ENCODE measurements around the gene EOLA1.
"Not testable (repeated sequence)": the region's sequence is repeated elsewhere in the genome, so short reads cannot be mapped to it uniquely, and the experiment has no call there.

The EOLA1 gene

GRCh38 chrX:149502923-149503322, 37.9 kb upstream of the EOLA1 start:
- not testable (repeated sequence) for H3K9ac ChIP-seq (ENCODE audit: low read depth in 1 of 2, low read length in 2 of 2); H3K9me3 ChIP-seq (ENCODE audit: control insufficient read depth in 2 of 2, low read length in 2 of 2); H3K4me1 ChIP-seq (ENCODE audit: control insufficient read depth in 2 of 2, insufficient read depth in 2 of 2, low read length in 2 of 2); H3K27ac ChIP-seq (ENCODE audit: low read depth in 2 of 2, low read length in 2 of 2); H3K4me3 ChIP-seq (ENCODE audit: low read length in 2 of 2); H3K27me3 ChIP-seq (ENCODE audit: control insufficient read depth in 2 of 2, insufficient read depth in 2 of 2, low read length in 2 of 2)
- H3K36me3 ChIP-seq (ENCODE audit: control insufficient read depth in 2 of 2, insufficient read depth in 2 of 2, low read length in 2 of 2) = peaks cover 7 to 23% of the 10 kb centered on the region in 2 donors

GRCh38 chrX:149503446-149503845, 37.4 kb upstream of the EOLA1 start:
- not testable (repeated sequence) for H3K4me3 ChIP-seq (ENCODE audit: low read length in 2 of 2); H3K27me3 ChIP-seq (ENCODE audit: control insufficient read depth in 2 of 2, insufficient read depth in 2 of 2, low read length in 2 of 2); H3K9ac ChIP-seq (ENCODE audit: low read depth in 1 of 2, low read length in 2 of 2); H3K27ac ChIP-seq (ENCODE audit: low read depth in 2 of 2, low read length in 2 of 2); H3K4me1 ChIP-seq (ENCODE audit: control insufficient read depth in 2 of 2, insufficient read depth in 2 of 2, low read length in 2 of 2); H3K9me3 ChIP-seq (ENCODE audit: control insufficient read depth in 2 of 2, low read length in 2 of 2)
- H3K36me3 ChIP-seq (ENCODE audit: control insufficient read depth in 2 of 2, insufficient read depth in 2 of 2, low read length in 2 of 2) = peaks cover 5 to 19% of the 10 kb centered on the region in 2 donors

GRCh38 chrX:149504226-149504914, 36.4 kb upstream of the EOLA1 start:
- Histone ChIP-seq H3K4me3 (ENCODE audit: low read length in 2 of 2) (peak overlapping the region; percentile 62 to 73), H3K9ac (ENCODE audit: low read depth in 1 of 2, low read length in 2 of 2) (peak overlapping the region; percentile 70 to 75), H3K27me3 (ENCODE audit: control insufficient read depth in 2 of 2, insufficient read depth in 2 of 2, low read length in 2 of 2) (peaks cover 3% of the 10 kb centered on the region in 2 donors), H3K27ac (ENCODE audit: low read depth in 2 of 2, low read length in 2 of 2) (peak overlapping the region; percentile 75 to 87), H3K4me1 (ENCODE audit: control insufficient read depth in 2 of 2, insufficient read depth in 2 of 2, low read length in 2 of 2) (peaks cover 0 to 7% of the 10 kb centered on the region in 2 donors), H3K36me3 (ENCODE audit: control insufficient read depth in 2 of 2, insufficient read depth in 2 of 2, low read length in 2 of 2) (peaks cover 5 to 19% of the 10 kb centered on the region in 2 donors), H3K9me3 (ENCODE audit: control insufficient read depth in 2 of 2, low read length in 2 of 2) (no peaks in the 10 kb centered on the region)

GRCh38 chrX:149504915-149505651, 35.7 kb upstream of the EOLA1 start, which contains the start of gene IDS:
Gene IDS, minus strand, starts transcription at chrX:149505306. Its CDS starts 169 bp downstream, at chrX:149505137.
- Histone ChIP-seq H3K4me3 (ENCODE audit: low read length in 2 of 2) (peak within 1 kb of the TSS; percentile 62 to 73), H3K36me3 (ENCODE audit: control insufficient read depth in 2 of 2, insufficient read depth in 2 of 2, low read length in 2 of 2) (peaks cover 5 to 14% of the 10 kb centered on the region in 2 donors), H3K9ac (ENCODE audit: low read depth in 1 of 2, low read length in 2 of 2) (peak within 1 kb of the TSS; percentile 70 to 75)

GRCh38 chrX:149505671-149506070, 35.1 kb upstream of the EOLA1 start:
- peak overlapping the region; percentile 34 to 44 for H3K9ac ChIP-seq (ENCODE audit: low read depth in 1 of 2, low read length in 2 of 2)
- H3K27ac ChIP-seq (ENCODE audit: low read depth in 2 of 2, low read length in 2 of 2) = peak overlapping the region in 1 of 2 donors; percentile 61
- no peaks in the 10 kb centered on the region for H3K9me3 ChIP-seq (ENCODE audit: control insufficient read depth in 2 of 2, low read length in 2 of 2)
- peaks cover 3% of the 10 kb centered on the region in 2 donors for H3K27me3 ChIP-seq (ENCODE audit: control insufficient read depth in 2 of 2, insufficient read depth in 2 of 2, low read length in 2 of 2)
- peak overlapping the region in 1 of 2 donors; percentile 73 for H3K4me3 ChIP-seq (ENCODE audit: low read length in 2 of 2)
- peaks cover 0 to 7% of the 10 kb centered on the region in 2 donors for H3K4me1 ChIP-seq (ENCODE audit: control insufficient read depth in 2 of 2, insufficient read depth in 2 of 2, low read length in 2 of 2)
- H3K36me3 ChIP-seq (ENCODE audit: control insufficient read depth in 2 of 2, insufficient read depth in 2 of 2, low read length in 2 of 2) = peaks cover 2 to 11% of the 10 kb centered on the region in 2 donors

More at GRCh38 chrX:149504915-149505651, 35.7 kb upstream of the EOLA1 start, which contains the start of gene IDS:
- H3K4me1 ChIP-seq (ENCODE audit: control insufficient read depth in 2 of 2, insufficient read depth in 2 of 2, low read length in 2 of 2) = peaks cover 0 to 7% of the 10 kb centered on the region in 2 donors
- no peaks in the 10 kb centered on the region for H3K9me3 ChIP-seq (ENCODE audit: control insufficient read depth in 2 of 2, low read length in 2 of 2)
- H3K27ac ChIP-seq (ENCODE audit: low read depth in 2 of 2, low read length in 2 of 2) = peak within 1 kb of the TSS; percentile 75 to 87
- H3K27me3 ChIP-seq (ENCODE audit: control insufficient read depth in 2 of 2, insufficient read depth in 2 of 2, low read length in 2 of 2) = peaks cover 3% of the 10 kb centered on the region in 2 donors

- no peak overlapping the region for H3K27ac ChIP-seq (ENCODE audit: low read depth in 2 of 2, low read length in 2 of 2)
- H3K9me3 ChIP-seq (ENCODE audit: control insufficient read depth in 2 of 2, low read length in 2 of 2) = no peaks in the 10 kb centered on the region
- H3K9ac ChIP-seq (ENCODE audit: low read depth in 1 of 2, low read length in 2 of 2) = no peak overlapping the region
- H3K4me1 ChIP-seq (ENCODE audit: control insufficient read depth in 2 of 2, insufficient read depth in 2 of 2, low read length in 2 of 2) = peaks cover 0 to 7% of the 10 kb centered on the region in 2 donors
- H3K36me3 ChIP-seq (ENCODE audit: control insufficient read depth in 2 of 2, insufficient read depth in 2 of 2, low read length in 2 of 2) = peaks cover 0 to 8% of the 10 kb centered on the region in 2 donors
- no peak overlapping the region for H3K4me3 ChIP-seq (ENCODE audit: low read length in 2 of 2)
- peaks cover 3 to 6% of the 10 kb centered on the region in 2 donors for H3K27me3 ChIP-seq (ENCODE audit: control insufficient read depth in 2 of 2, insufficient read depth in 2 of 2, low read length in 2 of 2)
Measured at GRCh38 chrX:149506349-149506748, 34.5 kb upstream of the EOLA1 start.

- H3K4me3 ChIP-seq (ENCODE audit: low read length in 2 of 2) = no peak overlapping the region
- peaks cover 0 to 7% of the 10 kb centered on the region in 2 donors for H3K4me1 ChIP-seq (ENCODE audit: control insufficient read depth in 2 of 2, insufficient read depth in 2 of 2, low read length in 2 of 2)
- H3K27ac ChIP-seq (ENCODE audit: low read depth in 2 of 2, low read length in 2 of 2) = no peak overlapping the region
- no peaks in the 10 kb centered on the region for H3K9me3 ChIP-seq (ENCODE audit: control insufficient read depth in 2 of 2, low read length in 2 of 2)
- H3K27me3 ChIP-seq (ENCODE audit: control insufficient read depth in 2 of 2, insufficient read depth in 2 of 2, low read length in 2 of 2) = peaks cover 3 to 6% of the 10 kb centered on the region in 2 donors
- no peak overlapping the region for H3K9ac ChIP-seq (ENCODE audit: low read depth in 1 of 2, low read length in 2 of 2)
- no peaks in the 10 kb centered on the region for H3K36me3 ChIP-seq (ENCODE audit: control insufficient read depth in 2 of 2, insufficient read depth in 2 of 2, low read length in 2 of 2)
Measured at GRCh38 chrX:149508467-149508866, 32.3 kb upstream of the EOLA1 start.

- Histone ChIP-seq H3K4me1 (ENCODE audit: control insufficient read depth in 2 of 2, insufficient read depth in 2 of 2, low read length in 2 of 2) (no peaks in the 10 kb centered on the region), H3K27ac (ENCODE audit: low read depth in 2 of 2, low read length in 2 of 2) (no peak overlapping the region), H3K9me3 (ENCODE audit: control insufficient read depth in 2 of 2, low read length in 2 of 2) (no peaks in the 10 kb centered on the region), H3K9ac (ENCODE audit: low read depth in 1 of 2, low read length in 2 of 2) (no peak overlapping the region), H3K4me3 (ENCODE audit: low read length in 2 of 2) (no peak overlapping the region), H3K27me3 (ENCODE audit: control insufficient read depth in 2 of 2, insufficient read depth in 2 of 2, low read length in 2 of 2) (peaks cover 3 to 6% of the 10 kb centered on the region in 2 donors), H3K36me3 (ENCODE audit: control insufficient read depth in 2 of 2, insufficient read depth in 2 of 2, low read length in 2 of 2) (no peaks in the 10 kb centered on the region)
Measured at GRCh38 chrX:149510386-149510785, 30.4 kb upstream of the EOLA1 start.

GRCh38 chrX:149511081-149511480, 29.7 kb upstream of the EOLA1 start:
- no peaks in the 10 kb centered on the region for H3K36me3 ChIP-seq (ENCODE audit: control insufficient read depth in 2 of 2, insufficient read depth in 2 of 2, low read length in 2 of 2)
- H3K27ac ChIP-seq (ENCODE audit: low read depth in 2 of 2, low read length in 2 of 2) = no peak overlapping the region

More at GRCh38 chrX:149511081-149511480, 29.7 kb upstream of the EOLA1 start:
- H3K27me3 ChIP-seq (ENCODE audit: control insufficient read depth in 2 of 2, insufficient read depth in 2 of 2, low read length in 2 of 2) = peaks cover 3 to 6% of the 10 kb centered on the region in 2 donors
- no peak overlapping the region for H3K9ac ChIP-seq (ENCODE audit: low read depth in 1 of 2, low read length in 2 of 2)
- no peak overlapping the region for H3K4me3 ChIP-seq (ENCODE audit: low read length in 2 of 2)
- H3K4me1 ChIP-seq (ENCODE audit: control insufficient read depth in 2 of 2, insufficient read depth in 2 of 2, low read length in 2 of 2) = no peaks in the 10 kb centered on the region
- no peaks in the 10 kb centered on the region for H3K9me3 ChIP-seq (ENCODE audit: control insufficient read depth in 2 of 2, low read length in 2 of 2)

All from mucosa of rectum (tissue), 2 donors.